Measurements from ENCODE around the gene OR8D2.
"Not testable (repeated sequence)": the region's sequence is repeated elsewhere in the genome, so short reads cannot be mapped to it uniquely, and the experiment has no call there.

OR8D2 gene

DNA sequence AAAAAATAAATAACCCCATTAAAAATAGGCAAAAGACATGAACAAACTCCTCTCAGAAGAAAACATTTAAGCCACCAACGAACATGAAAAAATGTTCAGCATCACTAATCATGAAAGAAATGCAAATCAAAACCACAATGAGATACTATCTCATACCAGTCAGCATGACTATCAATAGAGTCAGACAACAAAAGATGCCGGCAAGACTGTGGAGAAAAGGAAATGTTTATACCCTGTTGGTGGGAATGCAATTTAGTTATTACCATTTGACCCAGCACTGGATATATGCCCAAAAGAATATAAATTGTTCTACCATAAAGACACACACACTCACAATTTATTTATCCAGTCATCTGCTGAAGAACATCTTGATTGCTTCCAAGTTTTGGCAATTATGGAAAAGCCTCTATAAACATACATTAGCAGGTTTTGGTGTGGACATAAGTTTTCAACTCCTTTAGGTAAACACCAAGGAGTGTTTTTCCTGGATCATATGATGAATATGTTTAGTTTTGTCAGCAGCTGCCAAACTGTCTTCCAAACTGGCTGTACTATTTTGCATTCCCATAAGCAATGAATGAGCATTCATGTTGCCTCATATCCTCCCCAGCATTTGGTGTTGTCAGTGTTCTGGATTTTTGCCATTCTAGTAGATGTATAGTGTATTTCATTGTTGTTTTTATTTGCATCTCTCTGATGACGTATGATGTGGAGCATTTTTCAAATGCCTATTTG lies 34.2 kb downstream of the OR8D2 start:
- no peak for DNase-seq

DNA sequence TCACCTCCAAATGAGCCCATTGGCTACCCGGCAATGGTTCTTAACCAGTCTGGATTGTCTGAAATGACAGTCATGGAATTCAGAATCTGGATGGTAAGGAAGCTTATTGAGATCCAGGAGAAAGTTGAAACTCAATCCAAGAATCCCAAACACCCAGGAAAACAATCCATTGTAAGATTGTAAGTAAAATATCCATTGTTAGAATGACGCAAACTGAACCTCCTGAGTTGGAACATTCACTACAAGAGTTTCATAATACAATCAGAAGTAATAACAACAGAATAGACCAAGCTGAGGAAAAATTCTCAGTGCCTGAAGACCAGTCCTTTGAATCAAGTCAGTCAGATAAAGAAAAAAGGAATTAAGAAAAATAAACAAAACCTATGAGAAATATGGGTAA lies 41.7 kb downstream of the OR8D2 start:
- DNase-seq = no peak

DNA sequence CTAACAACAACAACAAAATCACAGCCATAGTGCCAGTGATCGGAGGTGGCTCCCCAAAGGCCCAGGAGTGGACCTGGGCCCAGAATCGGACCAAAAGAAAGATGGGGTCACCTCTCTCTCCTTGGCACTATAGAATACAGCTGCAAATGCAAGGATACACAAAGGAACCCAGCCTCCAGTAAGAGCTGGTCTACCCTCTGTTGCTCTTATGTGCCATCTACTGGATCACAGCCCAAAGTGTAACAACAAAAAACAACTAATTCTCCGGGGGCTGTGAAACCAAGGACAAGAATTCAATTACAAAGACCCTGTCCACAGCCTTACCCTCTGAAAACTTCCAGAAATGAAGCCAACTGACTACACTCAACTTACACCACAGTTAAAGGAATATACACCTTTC lies 42.2 kb downstream of the OR8D2 start:
- no peak for DNase-seq

DNA sequence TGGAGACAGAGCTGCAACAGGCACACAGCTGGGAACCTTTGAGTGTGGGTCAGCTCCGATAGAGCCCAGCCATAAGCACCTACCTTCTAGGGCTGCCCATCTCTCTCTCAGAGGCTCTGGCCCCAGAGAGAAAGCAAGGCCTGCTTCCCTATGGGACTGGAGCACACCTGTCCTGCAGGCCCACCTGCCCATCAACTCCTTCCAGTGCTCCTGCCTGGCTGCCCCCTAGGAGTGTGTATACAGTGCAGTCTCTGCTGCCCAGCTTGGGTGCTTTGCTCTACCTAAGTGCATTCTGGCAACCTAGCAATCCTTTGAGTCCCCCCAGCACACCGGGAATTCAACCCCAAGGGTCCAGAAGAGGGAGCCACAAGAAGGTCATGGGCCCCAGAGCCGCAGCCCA lies 42.8 kb downstream of the OR8D2 start:
- DNase-seq = no peak

DNA sequence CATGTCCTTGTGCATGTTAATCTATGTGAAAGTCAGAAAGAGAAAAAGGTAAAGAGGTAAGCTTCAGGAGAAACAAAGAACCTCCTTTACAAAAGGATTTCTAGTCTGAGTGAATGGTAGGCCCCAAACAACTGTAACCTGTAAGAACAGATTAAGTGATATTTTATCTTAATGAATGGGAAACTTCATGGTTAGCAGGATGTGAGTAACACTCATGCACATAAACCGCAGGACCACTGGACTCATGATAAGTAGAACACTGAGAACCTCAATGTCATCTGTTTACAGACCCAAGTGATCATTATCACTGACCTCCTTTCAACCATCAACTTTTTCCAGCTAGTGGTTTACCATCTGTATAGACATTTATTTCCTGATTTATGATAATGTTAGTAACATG lies 43.9 kb downstream of the OR8D2 start:
- DNase-seq = no peak

DNA sequence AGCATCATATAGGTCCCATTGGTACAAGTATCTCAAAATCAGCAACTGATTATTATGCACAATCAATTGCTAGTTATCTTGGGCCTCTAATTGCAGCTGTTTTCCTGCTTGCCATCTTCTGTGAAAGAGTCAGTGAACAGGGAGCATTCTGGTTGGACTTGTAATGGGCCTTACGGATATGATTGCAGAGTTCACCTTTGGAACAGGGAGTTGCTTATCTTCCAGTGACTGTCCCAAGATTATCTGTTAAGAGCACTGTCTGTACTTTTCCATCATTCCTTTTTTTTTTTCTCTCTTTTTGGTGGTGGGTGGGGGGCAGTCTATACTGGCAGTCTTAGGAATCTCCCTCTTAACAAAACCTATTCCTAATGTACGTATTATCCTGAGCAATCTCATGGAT lies 46.0 kb downstream of the OR8D2 start:
- no peak for DNase-seq

DNA sequence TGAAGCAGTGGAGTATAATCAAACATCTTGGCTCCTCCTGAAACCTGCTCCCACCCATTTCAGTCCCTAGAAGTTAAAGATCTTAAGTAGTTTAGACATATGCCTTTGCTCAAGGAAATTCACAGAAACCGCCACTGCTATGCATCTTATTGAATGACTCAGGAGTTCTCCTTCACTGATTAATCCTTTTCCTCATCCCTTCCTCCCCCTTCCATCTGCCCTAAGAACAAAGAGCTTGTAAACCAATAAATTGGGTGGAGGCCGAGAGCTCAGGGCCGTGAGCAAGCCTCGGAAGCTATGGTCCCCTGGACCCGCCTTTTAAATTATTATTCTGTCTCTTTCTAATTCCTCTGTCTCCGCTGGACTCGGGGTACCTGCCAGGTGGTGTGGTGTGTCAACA lies 49.1 kb downstream of the OR8D2 start:
- DNase-seq = not testable (repeated sequence)
